Osteocyte (in vitro differentiated cells): ENCODE data around the gene ANKRD63. TPM values are rescaled to one million over a fixed set of nuclear protein-coding genes. Genes with fewer than 3 reads are reported as not detected.

Experiments
- DNase-seq: peaks from one replicate; pipeline ENCODE4 v3.0.0; 2021; ENCODE audit warnings: mixed read lengths; ENCODE audit not compliant: unreplicated experiment; ENCODE audit errors: extremely low spot score
- H3K27ac Mint-ChIP-seq: one replicate; pipeline ENCODE4 v1.8.0; 2021; ENCODE audit warnings: mild to moderate bottlenecking, mixed read lengths; ENCODE audit not compliant: unreplicated experiment
- H3K27me3 Mint-ChIP-seq: one replicate; pipeline ENCODE4 v1.8.0; 2021; ENCODE audit warnings: mixed read lengths; ENCODE audit not compliant: unreplicated experiment
- H3K36me3 Mint-ChIP-seq: one replicate; pipeline ENCODE4 v1.8.0; 2021; ENCODE audit warnings: mixed read lengths; ENCODE audit not compliant: unreplicated experiment
- H3K4me1 Mint-ChIP-seq: one replicate; pipeline ENCODE4 v1.8.0; 2021; ENCODE audit warnings: mixed read lengths; ENCODE audit not compliant: unreplicated experiment
- H3K4me3 Mint-ChIP-seq: one replicate; pipeline ENCODE4 v1.8.0; 2021; ENCODE audit warnings: mild to moderate bottlenecking, moderate library complexity, mixed read lengths; ENCODE audit not compliant: unreplicated experiment
- H3K9me3 Mint-ChIP-seq: one replicate; pipeline ENCODE4 v1.8.0; 2021; ENCODE audit warnings: mixed read lengths; ENCODE audit not compliant: unreplicated experiment
- long read RNA-seq: library from polyadenylated mRNA; unstranded; transcript quantifications from one replicate; pipeline ENCODE4 v2.0.0, GENCODE V29; 2021
- total RNA-seq: library from RNA; stranded (reverse); gene quantifications from 2 replicates; pipeline ENCODE4 v1.2.1, GENCODE V29; 2021
- TF ChIP-seq, protein P1 (sequence below): fragments of 200-600 bp; sonication (generic); IDR thresholded peaks from 2 replicates; pipeline ENCODE4 v1.5.0; 2021; ENCODE audit warnings: antibody characterized with exemption, mild to moderate bottlenecking, moderate library complexity

The ANKRD63 gene, protein sequence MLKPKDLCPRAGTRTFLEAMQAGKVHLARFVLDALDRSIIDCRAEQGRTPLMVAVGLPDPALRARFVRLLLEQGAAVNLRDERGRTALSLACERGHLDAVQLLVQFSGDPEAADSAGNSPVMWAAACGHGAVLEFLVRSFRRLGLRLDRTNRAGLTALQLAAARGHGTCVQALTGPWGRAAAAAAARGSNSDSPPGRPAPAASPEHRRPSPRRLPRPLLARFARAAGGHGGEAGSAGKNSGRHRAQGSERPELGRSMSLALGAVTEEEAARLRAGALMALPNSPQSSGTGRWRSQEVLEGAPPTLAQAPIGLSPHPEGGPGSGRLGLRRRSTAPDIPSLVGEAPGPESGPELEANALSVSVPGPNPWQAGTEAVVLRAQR
- 0.30 and 0.42 TPM in 2 replicates for total RNA-seq
- long read RNA-seq, result 0 reads

DNA sequence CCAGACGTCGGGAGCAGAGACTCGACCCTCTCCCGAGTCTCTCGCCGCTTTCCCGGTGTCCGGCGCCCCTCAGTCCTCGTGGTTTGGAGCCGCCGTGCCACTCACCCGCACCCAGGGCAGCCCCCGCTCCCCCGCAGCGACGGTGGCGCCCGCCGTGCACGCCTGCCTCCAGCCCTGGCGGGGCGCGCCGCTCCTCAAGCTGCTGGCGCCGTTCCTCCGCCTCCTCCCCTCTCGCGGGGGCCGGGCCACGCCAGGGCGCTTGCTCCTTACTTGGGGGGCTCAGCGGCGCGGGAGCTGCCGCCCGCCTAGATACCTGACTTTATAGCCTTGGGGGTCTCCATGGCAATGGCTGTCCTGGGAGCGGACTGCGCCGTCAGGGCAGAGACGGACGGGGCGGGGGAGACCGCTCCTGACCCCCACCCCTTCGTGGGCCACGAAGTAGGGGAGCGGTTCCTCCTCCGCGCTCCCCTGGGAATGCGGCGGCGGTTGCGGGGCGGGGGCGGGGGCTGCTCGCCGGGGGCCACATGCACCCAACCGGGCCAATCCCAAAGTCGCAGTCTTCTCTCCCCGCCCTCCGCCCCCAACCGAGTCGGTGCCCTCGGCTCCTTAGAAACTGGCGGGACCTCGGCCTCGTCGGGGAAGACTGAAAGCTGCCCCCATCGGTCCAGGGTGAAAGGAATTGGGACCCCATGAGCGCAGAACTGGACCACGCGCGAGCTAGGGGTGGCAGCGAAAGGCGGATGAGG, at the start of gene ANKRD63:
ANKRD63 (minus strand) TSS at position 196 of the 746 bp plus-strand sequence. CDS start 478 bp downstream, outside the sequence.
- Mint-ChIP-seq H3K27me3 (peaks cover 34% of the 10 kb centered on the region), H3K4me1 (peaks cover 33% of the 10 kb centered on the region), H3K4me3 (peak within 1 kb of the TSS; percentile 65), H3K9me3 (no peaks in the 10 kb centered on the region), H3K36me3 (no peaks in the 10 kb centered on the region), H3K27ac (no peak within 1 kb of the TSS)
- TF ChIP-seq, protein P1, sequence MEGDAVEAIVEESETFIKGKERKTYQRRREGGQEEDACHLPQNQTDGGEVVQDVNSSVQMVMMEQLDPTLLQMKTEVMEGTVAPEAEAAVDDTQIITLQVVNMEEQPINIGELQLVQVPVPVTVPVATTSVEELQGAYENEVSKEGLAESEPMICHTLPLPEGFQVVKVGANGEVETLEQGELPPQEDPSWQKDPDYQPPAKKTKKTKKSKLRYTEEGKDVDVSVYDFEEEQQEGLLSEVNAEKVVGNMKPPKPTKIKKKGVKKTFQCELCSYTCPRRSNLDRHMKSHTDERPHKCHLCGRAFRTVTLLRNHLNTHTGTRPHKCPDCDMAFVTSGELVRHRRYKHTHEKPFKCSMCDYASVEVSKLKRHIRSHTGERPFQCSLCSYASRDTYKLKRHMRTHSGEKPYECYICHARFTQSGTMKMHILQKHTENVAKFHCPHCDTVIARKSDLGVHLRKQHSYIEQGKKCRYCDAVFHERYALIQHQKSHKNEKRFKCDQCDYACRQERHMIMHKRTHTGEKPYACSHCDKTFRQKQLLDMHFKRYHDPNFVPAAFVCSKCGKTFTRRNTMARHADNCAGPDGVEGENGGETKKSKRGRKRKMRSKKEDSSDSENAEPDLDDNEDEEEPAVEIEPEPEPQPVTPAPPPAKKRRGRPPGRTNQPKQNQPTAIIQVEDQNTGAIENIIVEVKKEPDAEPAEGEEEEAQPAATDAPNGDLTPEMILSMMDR, result no peak
- DNase-seq, result no peak

DNA sequence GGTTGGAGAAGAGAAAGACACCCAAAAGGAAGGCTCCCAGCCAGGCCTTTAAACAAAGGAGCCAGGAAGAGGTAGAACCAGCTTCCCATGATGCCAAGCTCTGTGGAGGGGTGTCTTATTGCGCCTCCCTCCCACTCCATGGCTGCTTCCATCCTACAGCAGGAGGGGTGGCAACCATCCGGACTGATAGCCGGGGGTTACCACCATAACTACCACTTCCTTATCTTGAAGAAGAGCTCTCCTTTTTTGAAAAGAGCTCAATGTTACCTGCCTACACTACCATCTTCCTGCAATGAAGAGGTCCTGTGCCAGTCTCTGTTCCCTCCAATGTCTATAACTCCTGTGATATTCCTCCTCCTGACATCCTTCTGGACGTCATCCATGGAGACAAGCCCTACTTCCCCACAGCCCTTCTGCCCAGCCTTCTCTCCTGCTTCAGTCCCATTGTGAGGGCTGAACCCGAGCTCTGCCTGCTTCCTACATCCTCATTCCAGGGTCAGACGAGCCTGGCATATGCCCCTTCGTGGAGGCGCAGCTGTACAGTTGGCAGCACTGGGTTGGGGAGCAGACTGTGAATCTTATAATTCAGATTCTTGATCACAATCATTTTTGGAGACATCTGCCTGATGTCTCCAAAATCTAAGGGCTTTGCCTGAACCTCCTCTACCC, 49.4 kb upstream of the ANKRD63 start:
- Mint-ChIP-seq H3K36me3 (peaks cover 3% of the 10 kb centered on the region), H3K27ac (peak overlapping the region; percentile 52), H3K27me3 (no peaks in the 10 kb centered on the region), H3K9me3 (no peaks in the 10 kb centered on the region), H3K4me3 (no peak overlapping the region), H3K4me1 (peaks cover 83% of the 10 kb centered on the region)
- TF ChIP-seq, protein P1, result no peak
- no peak for DNase-seq

DNA sequence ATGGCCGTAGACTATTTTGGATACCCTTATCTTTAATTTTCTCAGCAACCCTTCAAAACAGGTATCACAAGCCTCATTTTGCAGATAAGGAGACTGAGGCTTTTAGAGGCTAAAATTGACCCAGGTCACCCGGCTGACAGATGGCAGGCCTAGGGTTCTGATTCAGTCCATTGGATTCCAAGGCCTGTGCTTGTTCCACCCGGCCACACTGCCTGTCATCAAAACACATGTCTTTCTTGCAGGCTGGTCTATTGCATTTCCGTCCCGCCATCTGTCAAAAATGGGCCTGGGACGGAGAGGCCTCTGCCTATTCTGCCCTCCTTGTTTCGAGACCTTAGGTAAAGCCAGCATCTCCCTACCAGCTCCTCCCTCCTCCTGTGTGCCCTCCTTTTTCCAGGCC, 48.8 kb upstream of the ANKRD63 start:
- Mint-ChIP-seq H3K4me1 (peaks cover 84% of the 10 kb centered on the region), H3K4me3 (no peak overlapping the region), H3K27me3 (no peaks in the 10 kb centered on the region), H3K9me3 (no peaks in the 10 kb centered on the region), H3K36me3 (peaks cover 3% of the 10 kb centered on the region), H3K27ac (no peak overlapping the region)
- TF ChIP-seq, protein P1, result no peak
- DNase-seq, result no peak

DNA sequence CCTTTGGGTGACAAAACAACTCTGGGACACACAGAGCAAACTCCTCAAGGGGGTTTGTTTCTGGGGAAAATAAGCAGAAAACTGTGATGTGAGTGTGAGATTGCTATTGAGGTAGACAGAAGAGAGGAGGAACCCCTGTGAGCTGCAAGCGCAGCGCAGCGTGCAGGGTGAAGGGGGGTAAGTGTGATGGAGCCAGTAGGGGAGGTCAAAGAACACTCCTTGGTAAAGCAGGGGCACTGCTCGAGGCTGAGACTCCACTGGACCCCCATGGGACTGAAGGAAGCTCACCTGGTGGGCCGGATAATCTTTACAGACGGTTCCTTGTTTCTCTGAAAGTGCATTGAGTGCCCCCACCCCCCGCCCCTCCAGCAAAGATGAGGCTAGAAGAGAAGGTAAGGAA, 48.2 kb upstream of the ANKRD63 start:
- H3K9me3 Mint-ChIP-seq, result no peaks in the 10 kb centered on the region
- H3K4me1 Mint-ChIP-seq, result peaks cover 85% of the 10 kb centered on the region
- TF ChIP-seq, protein P1, result no peak
- peak overlapping the region; percentile 92 for H3K27ac Mint-ChIP-seq
- H3K36me3 Mint-ChIP-seq, result peaks cover 4% of the 10 kb centered on the region
- no peaks in the 10 kb centered on the region for H3K27me3 Mint-ChIP-seq
- no peak overlapping the region for H3K4me3 Mint-ChIP-seq
- DNase-seq, result no peak
